ENCODE data around the gene SHISA5. TPM values are rescaled to one million over a fixed set of nuclear protein-coding genes. Genes with fewer than 3 reads are reported as not detected.
"Not testable (repeated sequence)": the region's sequence is repeated elsewhere in the genome, so short reads cannot be mapped to it uniquely, and the experiment has no call there.

Gene SHISA5
- total RNA-seq, 4 donors from 2014 or later, result 78.4 to 145 (median 93.9) TPM

GRCh38 chr3:48464713-48465221 is 39.2 kb downstream of the SHISA5 start:
- TF ChIP-seq EP300 (IDR thresholded peaks at IDR 0.05) (no peak), CTCF (IDR thresholded peaks at IDR 0.05) (no peak), POLR2A (IDR thresholded peaks at IDR 0.05) (no peak)
- Histone ChIP-seq H3K36me3 (peaks cover under 1 to 74% (median 6%) of the 10 kb centered on the region in 3 donors), H3K4me1 (peaks cover 0 to 45% (median 38%) of the 10 kb centered on the region in 4 donors), H3K27ac (peak overlapping the region; percentile 98 to 99 (median 98)), H3K27me3 (no peaks in the 10 kb centered on the region), H3K9me3 (no peaks in the 10 kb centered on the region), H3K4me3 (no peak overlapping the region)
- 87 to 95% methylated on average over 11 to 16 of the region's 17 CpGs for WGBS, 2 donors
- no peak for DNase-seq (ENCODE audit: low spot score in 2 of 2)

GRCh38 chr3:48463703-48464102 is 40.3 kb downstream of the SHISA5 start:
- TF ChIP-seq EP300 (IDR thresholded peaks at IDR 0.05), result no peak
- TF ChIP-seq POLR2A (IDR thresholded peaks at IDR 0.05), result no peak
- TF ChIP-seq CTCF (IDR thresholded peaks at IDR 0.05), result no peak
- Histone ChIP-seq H3K9me3 (no peaks in the 10 kb centered on the region), H3K27ac (peak overlapping the region in 2 of 4 donors; percentile 98), H3K4me3 (no peak overlapping the region), H3K36me3 (peaks cover 8 to 74% (median 14%) of the 10 kb centered on the region in 3 donors), H3K4me1 (peaks cover 0 to 34% (median 29%) of the 10 kb centered on the region in 4 donors), H3K27me3 (no peaks in the 10 kb centered on the region)
- no peak for DNase-seq (ENCODE audit: low spot score in 2 of 2)
- WGBS, 2 donors, result 73 to 85% methylated on average over 9 of the region's 9 CpGs

GRCh38 chr3:48461767-48462166 is 42.2 kb downstream of the SHISA5 start:
- not testable (repeated sequence) for DNase-seq (ENCODE audit: low spot score in 2 of 2); H3K27ac ChIP-seq; H3K4me3 ChIP-seq; H3K9me3 ChIP-seq; H3K27me3 ChIP-seq
- Histone ChIP-seq H3K36me3 (peaks cover 8 to 74% (median 9%) of the 10 kb centered on the region in 3 donors), H3K4me1 (peaks cover 0 to 28% (median 10%) of the 10 kb centered on the region in 4 donors)
- 86 to 87% methylated on average over 7 of the region's 7 CpGs for WGBS, 2 donors

- Histone ChIP-seq H3K27ac (no peak overlapping the region), H3K36me3 (peaks cover 8 to 86% (median 13%) of the 10 kb centered on the region in 3 donors), H3K4me1 (peaks cover 0 to 29% (median 7%) of the 10 kb centered on the region in 4 donors), H3K4me3 (no peak overlapping the region), H3K27me3 (no peaks in the 10 kb centered on the region), H3K9me3 (no peaks in the 10 kb centered on the region)
- TF ChIP-seq POLR2A (IDR thresholded peaks at IDR 0.05), result no peak
- TF ChIP-seq CTCF (IDR thresholded peaks at IDR 0.05), result no peak
- no peak for TF ChIP-seq EP300 (IDR thresholded peaks at IDR 0.05)
- 96 to 98% methylated on average over 3 of the region's 3 CpGs for WGBS, 2 donors
- DNase-seq (ENCODE audit: low spot score in 2 of 2), result no peak
Observed at GRCh38 chr3:48460517-48460902, 43.5 kb downstream of the SHISA5 start.

- H3K9me3 ChIP-seq, result no peaks in the 10 kb centered on the region
- 70% methylated on average over 7 of the region's 7 CpGs for WGBS, 2 donors
- no peaks in the 10 kb centered on the region for H3K27me3 ChIP-seq
- DNase-seq (ENCODE audit: low spot score in 2 of 2), result no peak
- H3K27ac ChIP-seq, result peak overlapping the region in 1 of 4 donors; percentile 80
- H3K4me1 ChIP-seq, result peaks cover 0 to 24% (median 2%) of the 10 kb centered on the region in 4 donors
- TF ChIP-seq EP300 (IDR thresholded peaks at IDR 0.05), result no peak
- no peak overlapping the region for H3K4me3 ChIP-seq
- peaks cover 8 to 91% (median 15%) of the 10 kb centered on the region in 3 donors for H3K36me3 ChIP-seq
Observed at GRCh38 chr3:48459773-48460516, 44.0 kb downstream of the SHISA5 start.

GRCh38 chr3:48459331-48459730 is 44.6 kb downstream of the SHISA5 start:
- H3K4me3 ChIP-seq, result no peak overlapping the region
- no peak for TF ChIP-seq EP300 (IDR thresholded peaks at IDR 0.05)
- TF ChIP-seq POLR2A (IDR thresholded peaks at IDR 0.05), result no peak
- no peak for TF ChIP-seq CTCF (IDR thresholded peaks at IDR 0.05)
- DNase-seq (ENCODE audit: low spot score in 2 of 2), result no peak
- H3K36me3 ChIP-seq, result peaks cover 8 to 91% (median 18%) of the 10 kb centered on the region in 3 donors
- no peaks in the 10 kb centered on the region for H3K9me3 ChIP-seq
- peaks cover 0 to 20% (median 0%) of the 10 kb centered on the region in 4 donors for H3K4me1 ChIP-seq
- peak overlapping the region in 1 of 4 donors; percentile 80 for H3K27ac ChIP-seq
- 93 to 96% methylated on average over 3 of the region's 3 CpGs for WGBS, 2 donors
- no peaks in the 10 kb centered on the region for H3K27me3 ChIP-seq

All from tibial nerve (tissue), 4 donors.